ENCODE results near the gene HRK.
A peak's percentile ranks its signal among the peaks of the same experiment; 100 is the strongest.

The HRK gene

DNA sequence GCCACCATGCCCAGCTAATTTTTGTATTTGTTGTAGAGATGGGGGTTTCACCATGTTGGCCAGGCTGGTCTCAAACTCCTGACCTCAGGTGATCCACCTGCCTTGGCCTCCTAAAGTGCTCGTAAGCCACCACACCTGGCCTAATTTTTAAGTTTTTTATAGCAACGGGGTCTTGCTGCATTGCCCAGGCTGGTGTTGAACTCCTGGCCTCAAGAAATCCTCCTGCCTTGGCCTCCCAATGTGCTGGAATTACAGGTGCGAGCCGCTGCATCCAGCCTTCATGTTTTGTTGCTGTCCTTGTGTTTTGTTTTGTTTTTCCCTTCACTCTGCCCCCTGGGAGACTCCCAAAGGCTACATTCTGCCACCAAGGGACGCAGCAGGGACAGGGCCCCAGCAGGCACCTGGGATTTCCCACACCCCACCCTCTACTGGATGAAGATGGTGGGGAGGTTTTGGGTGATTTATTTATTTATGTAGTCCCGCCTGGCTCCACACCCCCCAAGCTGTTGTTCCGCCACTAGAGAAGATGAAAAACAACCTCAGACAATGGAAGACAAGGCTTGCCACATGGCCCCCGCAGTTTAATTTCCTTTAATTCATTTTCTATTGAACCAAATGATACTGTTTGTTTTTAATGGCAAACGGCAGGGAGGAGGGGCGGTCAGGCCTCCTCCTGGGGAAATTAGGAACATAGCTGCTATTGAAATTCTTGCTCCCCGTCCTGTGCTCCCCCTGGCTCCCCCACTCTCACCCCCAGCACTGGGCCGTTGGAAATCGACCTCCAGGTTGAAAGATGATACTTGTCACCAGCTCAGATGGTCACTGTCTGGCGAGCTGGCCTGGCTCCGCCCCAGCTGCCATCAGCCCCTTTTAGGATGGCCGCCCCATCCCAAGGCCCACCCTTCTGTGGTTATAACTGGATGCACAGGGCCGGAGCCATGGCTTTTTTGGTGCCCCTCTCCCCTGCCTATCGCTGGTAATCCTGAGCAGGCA lies 72.8 kb downstream of the HRK start:
- H3K4me3 Mint-ChIP-seq = no peak overlapping the region
- peaks cover 26% of the 10 kb centered on the region for H3K4me1 Mint-ChIP-seq
- peaks cover 2% of the 10 kb centered on the region for H3K36me3 Mint-ChIP-seq
- no peaks in the 10 kb centered on the region for H3K27me3 Mint-ChIP-seq
- ATAC-seq (ENCODE audit: low read depth) = no peak
- no peaks in the 10 kb centered on the region for H3K9me3 Mint-ChIP-seq
- H3K27ac Mint-ChIP-seq = no peak overlapping the region
- DNase-seq (ENCODE audit: low spot score in 2 of 2) = no peak

DNA sequence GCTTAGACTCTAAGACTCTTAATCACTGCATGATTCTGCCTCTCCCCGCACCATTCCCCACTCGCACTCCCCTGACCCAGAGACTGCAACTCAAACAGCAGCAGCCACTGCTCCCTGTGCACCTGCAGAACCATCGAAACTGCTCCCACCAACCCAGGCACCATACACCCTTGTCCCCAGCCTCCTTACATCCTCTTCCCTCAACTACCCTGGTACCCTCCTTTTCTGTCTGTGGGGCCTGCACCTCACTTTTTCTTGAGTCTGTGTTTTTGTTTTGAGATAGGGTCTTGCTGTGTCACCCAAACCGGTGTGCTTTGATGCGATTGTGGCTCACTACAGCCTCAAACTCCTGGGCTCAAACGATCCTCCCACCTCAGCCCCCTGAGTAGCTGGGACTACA lies 73.7 kb downstream of the HRK start:
- ATAC-seq (ENCODE audit: low read depth) = no peak
- Mint-ChIP-seq H3K4me3 (no peak overlapping the region), H3K4me1 (peaks cover 26% of the 10 kb centered on the region), H3K9me3 (no peaks in the 10 kb centered on the region), H3K27ac (no peak overlapping the region), H3K36me3 (no peaks in the 10 kb centered on the region), H3K27me3 (no peaks in the 10 kb centered on the region)
- no peak for DNase-seq (ENCODE audit: low spot score in 2 of 2)

DNA sequence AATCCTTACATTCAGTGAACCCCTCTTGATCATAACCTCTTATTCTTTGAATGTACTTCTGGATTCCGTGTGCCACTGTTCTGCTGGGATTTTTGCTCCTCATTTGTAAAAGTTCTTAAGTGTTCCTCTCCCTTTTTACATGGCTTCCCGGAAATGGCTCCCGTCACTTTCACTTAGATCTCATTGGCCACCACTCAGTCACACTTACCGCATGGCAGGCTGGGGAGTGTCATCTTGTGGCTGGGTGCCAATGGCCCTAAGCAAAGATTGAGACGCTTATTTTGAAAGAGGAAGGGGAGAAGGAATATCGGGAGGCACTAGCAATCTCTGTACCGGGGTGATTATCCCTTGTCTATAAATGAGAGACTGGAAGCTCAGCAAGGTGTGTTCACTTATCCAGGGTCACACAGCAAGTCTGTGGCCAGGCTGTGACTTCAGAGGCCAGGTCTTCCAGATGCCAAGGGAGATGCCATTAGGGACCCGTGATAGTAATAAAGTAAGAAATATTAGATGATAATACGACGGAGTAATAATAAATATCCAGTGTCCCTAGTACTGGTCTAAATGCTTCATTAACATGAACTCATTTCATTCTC lies 74.3 kb downstream of the HRK start:
- Mint-ChIP-seq H3K9me3 (no peaks in the 10 kb centered on the region), H3K36me3 (no peaks in the 10 kb centered on the region), H3K27me3 (no peaks in the 10 kb centered on the region), H3K4me1 (peaks cover 23% of the 10 kb centered on the region), H3K4me3 (no peak overlapping the region), H3K27ac (peak overlapping the region; percentile 33)
- ATAC-seq (ENCODE audit: low read depth) (no peak), DNase-seq (ENCODE audit: low spot score in 2 of 2) (no peak)

Measured in memory B cell (primary cell).